Erythroblast (primary cell): ENCODE data around the gene CYSTM1.

ENCODE experiments used
- GATA1 ChIP-seq: IDR thresholded peaks from 2 replicates; pipeline ENCODE4 v1.6.1; 2011; ENCODE audit warnings: low read depth, mild to moderate bottlenecking, control low read depth, low read length, moderate library complexity
- POLR2A ChIP-seq: IDR thresholded peaks from 2 replicates; pipeline ENCODE4 v1.6.1; 2011; ENCODE audit warnings: mild to moderate bottlenecking, low read length

DNA sequence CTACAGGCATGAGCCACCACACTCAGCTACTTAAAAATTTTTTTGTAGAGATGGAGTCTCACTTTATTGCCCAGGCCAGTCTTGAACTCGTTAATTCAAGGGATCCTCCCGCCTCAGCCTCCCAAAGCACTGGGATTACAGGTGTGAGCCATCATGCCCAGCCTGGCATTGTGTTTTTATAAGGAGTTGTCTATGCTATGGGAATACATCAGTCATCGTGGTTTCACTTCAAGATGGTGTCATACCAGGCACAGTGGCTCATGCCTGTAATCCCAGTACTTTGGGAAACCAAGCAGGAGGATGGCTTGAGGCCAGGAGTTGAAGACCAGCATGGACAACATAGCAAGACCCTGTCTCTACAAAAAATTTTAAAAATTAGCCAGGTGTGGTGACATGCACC, 49.7 kb downstream of the CYSTM1 start:
- TF ChIP-seq POLR2A: no peak
- TF ChIP-seq GATA1: no peak
